ENCODE measurements around the gene TBC1D16. TPM values are rescaled to one million over a fixed set of nuclear protein-coding genes. Genes with fewer than 3 reads are reported as not detected.

The TBC1D16 gene
- total and polyA plus RNA-seq, 2 donors (not counting 1 experiment from before 2014, with no cell fraction given) = 0.82 to 2.7 TPM

- ATAC-seq (ENCODE audit: low read depth) (no peak), DNase-seq (no peak)
- H3K9me3 Mint-ChIP-seq (ENCODE audit: insufficient read depth) = no peaks in the 10 kb centered on the region
- H3K9me3 ChIP-seq (ENCODE audit: control extremely low read depth in 1 of 3, control insufficient read depth in 2 of 3, insufficient read depth in 1 of 3, low read length in 2 of 3) = no peaks in the 10 kb centered on the region
- no peaks in the 10 kb centered on the region for H3K36me3 ChIP-seq (replicated peaks in 1 of 2; ENCODE audit: control extremely low read depth in 1 of 2, control insufficient read depth in 1 of 2, extremely low read depth in 1 of 2, insufficient read depth in 2 of 2, low read length in 1 of 2)
- TF ChIP-seq EZH2 (IDR thresholded peaks at IDR 0.05; ENCODE audit: borderline replicate concordance, insufficient read depth, low read depth, low read length, poor library complexity, severe bottlenecking) = no peak
- no peak for TF ChIP-seq CTCF (IDR thresholded peaks at IDR 0.05)
- H3K27me3 Mint-ChIP-seq = peaks cover 28% of the 10 kb centered on the region
- WGBS (ENCODE audit: insufficient coverage) = 69% methylated on average over 16 of the region's 20 CpGs
- POLR2A ChIA-PET = no interaction called here
- no peaks in the 10 kb centered on the region for H3K4me1 Mint-ChIP-seq
- H3K9ac ChIP-seq (ENCODE audit: low read length) = no peak overlapping the region
- H3K4me2 ChIP-seq (replicated peaks; ENCODE audit: low read depth, low read length, poor library complexity, severe bottlenecking) = no peak overlapping the region
- CTCF ChIA-PET = no interaction called here
- no peak overlapping the region for H3K27ac ChIP-seq (ENCODE audit: low read length in 2 of 2)
- H3K27me3 ChIP-seq (replicated peaks in 1 of 4; ENCODE audit: control extremely low read depth in 1 of 4, control insufficient read depth in 3 of 4, insufficient read depth in 4 of 4, low read length in 3 of 4) = no peaks in the 10 kb centered on the region
- H3K4me3 Mint-ChIP-seq = no peak overlapping the region
- H3K4me1 ChIP-seq (ENCODE audit: control insufficient read depth in 2 of 2, insufficient read depth in 2 of 2, low read length in 2 of 2) = no peaks in the 10 kb centered on the region
- no peaks in the 10 kb centered on the region for H4K20me1 ChIP-seq (ENCODE audit: control insufficient read depth, insufficient read depth, low read length, poor library complexity, severe bottlenecking)
- no peak overlapping the region for H3K4me3 ChIP-seq (ENCODE audit: control extremely low read depth in 1 of 5, extremely low read depth in 1 of 5, insufficient read depth in 1 of 5, low read depth in 2 of 5, low read length in 4 of 5)
- no peaks in the 10 kb centered on the region for H3K79me2 ChIP-seq (ENCODE audit: control insufficient read depth, insufficient read depth, low read length)
- intact Hi-C loops (cut with micrococcal nuclease) = no loop called here
- no peak overlapping the region for H2AFZ ChIP-seq (ENCODE audit: insufficient read depth, low read depth, low read length, poor library complexity, severe bottlenecking)
- H3K27ac Mint-ChIP-seq = no peak overlapping the region
Observed at GRCh38 chr17:80071116-80071841, 35.6 kb upstream of the TBC1D16 start.

- ChIA-PET CTCF (interaction anchor here (0.9 kb wide), 1 partner anchor 125 kb away, joined by 3 read pairs; no protein-coding TSS in a partner anchor), POLR2A (no interaction called here)
- no peak overlapping the region for H3K27ac ChIP-seq (ENCODE audit: low read length in 2 of 2)
- H3K36me3 ChIP-seq (replicated peaks in 1 of 2; ENCODE audit: control extremely low read depth in 1 of 2, control insufficient read depth in 1 of 2, extremely low read depth in 1 of 2, insufficient read depth in 2 of 2, low read length in 1 of 2) = no peaks in the 10 kb centered on the region
- TF ChIP-seq CTCF (IDR thresholded peaks at IDR 0.05) (no peak), EZH2 (IDR thresholded peaks at IDR 0.05; ENCODE audit: borderline replicate concordance, insufficient read depth, low read depth, low read length, poor library complexity, severe bottlenecking) (no peak)
- Mint-ChIP-seq H3K9me3 (ENCODE audit: insufficient read depth) (no peaks in the 10 kb centered on the region), H3K4me3 (no peak overlapping the region), H3K27me3 (peaks cover 24% of the 10 kb centered on the region), H3K4me1 (no peaks in the 10 kb centered on the region), H3K27ac (no peak overlapping the region)
- no peak overlapping the region for H3K9ac ChIP-seq (ENCODE audit: low read length)
- H3K79me2 ChIP-seq (ENCODE audit: control insufficient read depth, insufficient read depth, low read length) = no peaks in the 10 kb centered on the region
- H4K20me1 ChIP-seq (ENCODE audit: control insufficient read depth, insufficient read depth, low read length, poor library complexity, severe bottlenecking) = no peaks in the 10 kb centered on the region
- H3K4me2 ChIP-seq (replicated peaks; ENCODE audit: low read depth, low read length, poor library complexity, severe bottlenecking) = no peak overlapping the region
- ATAC-seq (ENCODE audit: low read depth) (no peak), DNase-seq (no peak)
- no peak overlapping the region for H3K4me3 ChIP-seq (ENCODE audit: control extremely low read depth in 1 of 5, extremely low read depth in 1 of 5, insufficient read depth in 1 of 5, low read depth in 2 of 5, low read length in 4 of 5)
- H3K4me1 ChIP-seq (ENCODE audit: control insufficient read depth in 2 of 2, insufficient read depth in 2 of 2, low read length in 2 of 2) = no peaks in the 10 kb centered on the region
- peaks cover 0 to 3% (median 0%) of the 10 kb centered on the region in 3 donors for H3K9me3 ChIP-seq (ENCODE audit: control extremely low read depth in 1 of 3, control insufficient read depth in 2 of 3, insufficient read depth in 1 of 3, low read length in 2 of 3)
- H3K27me3 ChIP-seq (replicated peaks in 1 of 4; ENCODE audit: control extremely low read depth in 1 of 4, control insufficient read depth in 3 of 4, insufficient read depth in 4 of 4, low read length in 3 of 4) = no peaks in the 10 kb centered on the region
- H2AFZ ChIP-seq (ENCODE audit: insufficient read depth, low read depth, low read length, poor library complexity, severe bottlenecking) = no peak overlapping the region
- intact Hi-C loops (cut with micrococcal nuclease) = no loop called here
- 88% methylated on average over 14 of the region's 15 CpGs for WGBS (ENCODE audit: insufficient coverage)
Observed at GRCh38 chr17:80070375-80071115, 34.9 kb upstream of the TBC1D16 start.

Data from B cell (primary cell).